ENCODE data around the gene EXOC6B. TPM values are rescaled to one million over a fixed set of nuclear protein-coding genes. Genes with fewer than 3 reads are reported as not detected.

Gene EXOC6B
- polyA plus RNA-seq, 2 of the 4 experiments (the other 2 are of a cell fraction): 15.5 to 24.7 TPM

GRCh38 chr2:72347081-72347480 is 478.8 kb downstream of the EXOC6B start:
- WGBS (ENCODE audit: missing lambda C conversion rate): 88% methylated on average over 1 of the region's 1 CpG
- ChIA-PET POLR2A (no interaction called here), CTCF (no interaction called here)
- no peak overlapping the region for H3K27ac ChIP-seq
- ATAC-seq (no peak), FAIRE-seq (no peak), DNase-seq (ENCODE audit: low read depth in 1 of 2, low spot score in 1 of 2) (no peak)
- no peak overlapping the region for H3K4me2 ChIP-seq
- no peaks in the 10 kb centered on the region for H3K9me3 ChIP-seq
- H3K4me3 ChIP-seq: no peak overlapping the region
- no peaks in the 10 kb centered on the region for H3K4me1 ChIP-seq
- no peak for TF ChIP-seq HES2 (IDR thresholded peaks at IDR 0.05)

DNA sequence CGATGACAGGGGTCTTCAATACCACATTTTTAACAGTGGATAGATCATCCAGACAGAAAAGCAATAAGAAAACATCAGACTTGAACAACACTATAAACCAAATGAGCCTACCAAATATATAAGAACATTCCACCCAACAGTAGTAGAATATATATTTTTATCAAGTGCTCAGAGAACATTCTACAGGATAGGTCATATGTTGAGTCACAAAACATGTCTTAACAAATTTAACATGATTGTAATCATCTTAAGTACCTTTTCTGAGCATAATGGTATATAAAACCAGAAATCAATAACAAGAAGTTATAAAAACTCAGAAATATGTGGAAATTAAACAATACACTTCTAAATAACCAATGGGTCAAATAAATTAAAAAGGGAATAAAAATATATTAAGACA is 484.2 kb downstream of the EXOC6B start:
- no peak overlapping the region for H3K27ac ChIP-seq
- POLR2A ChIA-PET: no interaction called here
- no peaks in the 10 kb centered on the region for H3K4me1 ChIP-seq
- H3K9me3 ChIP-seq: no peaks in the 10 kb centered on the region
- TF ChIP-seq RNF2 (IDR thresholded peaks at IDR 0.05; ENCODE audit: borderline replicate concordance, low read depth) (no peak), NPAS2 (CRISPR knock-in tag; IDR thresholded peaks at IDR 0.05; ENCODE audit: borderline replicate concordance) (no peak), BHLHE40 (IDR thresholded peaks at IDR 0.05; ENCODE audit: low read depth, low read length) (no peak), POLR2A (IDR thresholded peaks at IDR 0.05; ENCODE audit: low read length) (no peak), MAZ (IDR thresholded peaks at IDR 0.05; ENCODE audit: borderline replicate concordance, low read depth, low read length) (no peak), HOXA7 (CRISPR knock-in tag; IDR thresholded peaks at IDR 0.05) (no peak), ZSCAN20 (CRISPR knock-in tag; IDR thresholded peaks at IDR 0.05) (no peak), MYC (IDR thresholded peaks at IDR 0.05; ENCODE audit: borderline replicate concordance, low read length) (no peak)
- TF ChIP-seq, protein P1, sequence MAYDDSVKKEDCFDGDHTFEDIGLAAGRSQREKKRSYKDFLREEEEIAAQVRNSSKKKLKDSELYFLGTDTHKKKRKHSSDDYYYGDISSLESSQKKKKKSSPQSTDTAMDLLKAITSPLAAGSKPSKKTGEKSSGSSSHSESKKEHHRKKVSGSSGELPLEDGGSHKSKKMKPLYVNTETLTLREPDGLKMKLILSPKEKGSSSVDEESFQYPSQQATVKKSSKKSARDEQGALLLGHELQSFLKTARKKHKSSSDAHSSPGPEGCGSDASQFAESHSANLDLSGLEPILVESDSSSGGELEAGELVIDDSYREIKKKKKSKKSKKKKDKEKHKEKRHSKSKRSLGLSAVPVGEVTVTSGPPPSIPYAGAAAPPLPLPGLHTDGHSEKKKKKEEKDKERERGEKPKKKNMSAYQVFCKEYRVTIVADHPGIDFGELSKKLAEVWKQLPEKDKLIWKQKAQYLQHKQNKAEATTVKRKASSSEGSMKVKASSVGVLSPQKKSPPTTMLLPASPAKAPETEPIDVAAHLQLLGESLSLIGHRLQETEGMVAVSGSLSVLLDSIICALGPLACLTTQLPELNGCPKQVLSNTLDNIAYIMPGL (CRISPR knock-in tag; IDR thresholded peaks at IDR 0.05; ENCODE audit: borderline replicate concordance): no peak
- no peak for DNase-seq (ENCODE audit: low read depth in 1 of 2, low spot score in 1 of 2)
- no peak overlapping the region for H3K4me2 ChIP-seq
- no peak for FAIRE-seq
- no peak for ATAC-seq
- 89% methylated on average over 1 of the region's 1 CpG for WGBS (ENCODE audit: missing lambda C conversion rate)
- no peak overlapping the region for H3K4me3 ChIP-seq
- CTCF ChIA-PET: no interaction called here

GRCh38 chr2:72340665-72341064 is 485.2 kb downstream of the EXOC6B start:
- CTCF ChIA-PET: no interaction called here
- FAIRE-seq (no peak), DNase-seq (ENCODE audit: low read depth in 1 of 2, low spot score in 1 of 2) (no peak), ATAC-seq (no peak)
- POLR2A ChIA-PET: no interaction called here
- WGBS (ENCODE audit: missing lambda C conversion rate): 71% methylated on average over 4 of the region's 4 CpGs
- TF ChIP-seq E2F6 (IDR thresholded peaks at IDR 0.05; ENCODE audit: borderline replicate concordance, low read depth) (no peak), POLR2A (IDR thresholded peaks at IDR 0.05; ENCODE audit: low read length) (no peak), RARB (CRISPR knock-in tag; IDR thresholded peaks at IDR 0.05) (no peak), BCL3 (IDR thresholded peaks at IDR 0.05) (no peak), JUNB (IDR thresholded peaks at IDR 0.05) (no peak), FOSB (CRISPR knock-in tag; IDR thresholded peaks at IDR 0.05) (no peak), USF2 (IDR thresholded peaks at IDR 0.05) (no peak), KDM5A (IDR thresholded peaks at IDR 0.05) (no peak), MAFK (IDR thresholded peaks at IDR 0.05; ENCODE audit: partially characterized antibody) (no peak), EP300 (IDR thresholded peaks at IDR 0.05) (no peak), MYC (IDR thresholded peaks at IDR 0.05; ENCODE audit: borderline replicate concordance, low read length) (no peak)
- TF ChIP-seq, protein P2, sequence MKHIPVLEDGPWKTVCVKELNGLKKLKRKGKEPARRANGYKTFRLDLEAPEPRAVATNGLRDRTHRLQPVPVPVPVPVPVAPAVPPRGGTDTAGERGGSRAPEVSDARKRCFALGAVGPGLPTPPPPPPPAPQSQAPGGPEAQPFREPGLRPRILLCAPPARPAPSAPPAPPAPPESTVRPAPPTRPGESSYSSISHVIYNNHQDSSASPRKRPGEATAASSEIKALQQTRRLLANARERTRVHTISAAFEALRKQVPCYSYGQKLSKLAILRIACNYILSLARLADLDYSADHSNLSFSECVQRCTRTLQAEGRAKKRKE (CRISPR knock-in tag; IDR thresholded peaks at IDR 0.05; ENCODE audit: low read depth): no peak
- no peaks in the 10 kb centered on the region for H3K4me1 ChIP-seq
- no peaks in the 10 kb centered on the region for H3K9me3 ChIP-seq
- H3K27ac ChIP-seq: no peak overlapping the region
- H3K4me2 ChIP-seq: no peak overlapping the region
- H3K4me3 ChIP-seq: no peak overlapping the region
